SK-MEL-5 (cell line): ENCODE data around the gene EXOC7. TPM values are rescaled to one million over a fixed set of nuclear protein-coding genes. Genes with fewer than 3 reads are reported as not detected.
"Not testable (repeated sequence)": the region's sequence is repeated elsewhere in the genome, so short reads cannot be mapped to it uniquely, and the experiment has no call there.

Experiments used
- DNase-seq: peaks from one replicate; pipeline ENCODE4 v3.0.0-alpha.2; 2016; ENCODE audit warnings: low read depth, low spot score
- in situ Hi-C: cut with HindIII; loops from 2 replicates; pipeline ENCODE4 v1.10.0; 2016; ENCODE audit warnings: low sequenced_read_pairs, high pct_unique_total_duplicates, low pct_unique_long_range_greater_than_20kb
- total RNA-seq: library from RNA; depleted of rRNA; stranded (reverse); fragments of >200 nt; shearing (Covaris generic); gene quantifications from 2 replicates; pipeline ENCODE4 v1.2.3, GENCODE V29; 2014

Gene EXOC7
- total RNA-seq, 1 experiment from 2014 or later, result 145 TPM

- in situ Hi-C loops, result loop anchor here (25.0 kb wide), 1 partner anchor 128 kb away; the partner anchor contains the start of gene FBF1
- no peak for DNase-seq
Observed at GRCh38 chr17:76065775-76066174, 37.8 kb downstream of the EXOC7 start.

- no peak for DNase-seq
- in situ Hi-C loops, result loop anchor here (25.0 kb wide), 1 partner anchor 127 kb away; the partner anchor contains the start of gene FBF1
Observed at GRCh38 chr17:76063875-76064546, 39.6 kb downstream of the EXOC7 start.

- in situ Hi-C loops, result loop anchor here (25.0 kb wide), 1 partner anchor 121 kb away; the partner anchor contains the start of gene FBF1
Observed at GRCh38 chr17:76058264-76058663, 45.3 kb downstream of the EXOC7 start.

GRCh38 chr17:76056882-76057281, 46.7 kb downstream of the EXOC7 start:
- in situ Hi-C loops, result loop anchor here (25.0 kb wide), 1 partner anchor 120 kb away; the partner anchor contains the start of gene FBF1
- DNase-seq, result no peak

More at GRCh38 chr17:76058264-76058663, 45.3 kb downstream of the EXOC7 start:
- not testable (repeated sequence) for DNase-seq

GRCh38 chr17:76054112-76054476, 49.5 kb downstream of the EXOC7 start:
- no peak for DNase-seq
- in situ Hi-C loops, result loop anchor here (25.0 kb wide), 1 partner anchor 117 kb away; the partner anchor contains the start of gene FBF1

- in situ Hi-C loops, result loop anchor here (25.0 kb wide), 1 partner anchor 116 kb away; the partner anchor contains the start of gene FBF1
- peak; percentile 48 for DNase-seq
Observed at GRCh38 chr17:76053246-76054111, 50.1 kb downstream of the EXOC7 start.

- no peak for DNase-seq
- in situ Hi-C loops, result loop anchor here (25.0 kb wide), 1 partner anchor 114 kb away; the partner anchor contains the start of gene FBF1
Observed at GRCh38 chr17:76051561-76051960, 52.0 kb downstream of the EXOC7 start.

- DNase-seq, result no peak
- in situ Hi-C loops, result loop anchor here (25.0 kb wide), 1 partner anchor 114 kb away; the partner anchor contains the start of gene FBF1
Observed at GRCh38 chr17:76050538-76051467, 52.8 kb downstream of the EXOC7 start.

GRCh38 chr17:76049836-76050537, 53.6 kb downstream of the EXOC7 start:
- in situ Hi-C loops, result loop anchor here (25.0 kb wide), 2 partner anchors 113 to 137 kb away; partner anchors contain the start of gene FBF1
- DNase-seq, result no peak

GRCh38 chr17:76049239-76049638, 54.3 kb downstream of the EXOC7 start:
- no peak for DNase-seq
- in situ Hi-C loops, result loop anchor here (25.0 kb wide), 1 partner anchor 138 kb away; no protein-coding TSS in a partner anchor

- peak; percentile 26 for DNase-seq
- in situ Hi-C loops, result loop anchor here (25.0 kb wide), 1 partner anchor 139 kb away; no protein-coding TSS in a partner anchor
Observed at GRCh38 chr17:76048711-76049110, 54.9 kb downstream of the EXOC7 start.

GRCh38 chr17:76048025-76048605, 55.5 kb downstream of the EXOC7 start:
- no peak for DNase-seq
- in situ Hi-C loops, result loop anchor here (25.0 kb wide), 1 partner anchor 139 kb away; no protein-coding TSS in a partner anchor

GRCh38 chr17:76046064-76046463, 57.5 kb downstream of the EXOC7 start:
- in situ Hi-C loops, result loop anchor here (25.0 kb wide), 1 partner anchor 141 kb away; no protein-coding TSS in a partner anchor
- DNase-seq, result no peak

- in situ Hi-C loops, result loop anchor here (25.0 kb wide), 1 partner anchor 143 kb away; no protein-coding TSS in a partner anchor
- DNase-seq, result not testable (repeated sequence)
Observed at GRCh38 chr17:76044475-76045007, 59.0 kb downstream of the EXOC7 start.

GRCh38 chr17:76042868-76043267, 60.7 kb downstream of the EXOC7 start:
- in situ Hi-C loops, result loop anchor here (25.0 kb wide), 1 partner anchor 144 kb away; no protein-coding TSS in a partner anchor
- DNase-seq, result not testable (repeated sequence)
